Subcutaneous abdominal adipose tissue (tissue), 5 donors: Measurements from ENCODE around the gene GRID2IP.

Experiments
- H3K27ac ChIP-seq: one replicate; pipeline ENCODE4 v1.7.0; 2013; ENCODE audit warnings: low read depth, mild to moderate bottlenecking, inconsistent platforms, low read length, moderate library complexity
- H3K27me3 ChIP-seq, 5 donors: one replicate each; pipeline ENCODE4 v1.7.0; 2013; ENCODE audit warnings: low read length in 5 of 5, inconsistent platforms in 1 of 5; ENCODE audit not compliant: control insufficient read depth in 5 of 5, insufficient read depth in 4 of 5
- H3K36me3 ChIP-seq, 5 donors: one replicate each; pipeline ENCODE4 v1.7.0; 2013; ENCODE audit warnings: low read length in 5 of 5; ENCODE audit not compliant: control insufficient read depth in 5 of 5, insufficient read depth in 5 of 5
- H3K4me1 ChIP-seq, 5 donors: one replicate each; pipeline ENCODE4 v1.7.0; 2013; ENCODE audit warnings: low read length in 5 of 5, mild to moderate bottlenecking in 3 of 5, moderate library complexity in 1 of 5; ENCODE audit not compliant: control insufficient read depth in 5 of 5, insufficient read depth in 5 of 5
- H3K4me3 ChIP-seq, 5 donors: one replicate each; pipeline ENCODE4 v1.7.0; 2013; ENCODE audit warnings: low read length in 5 of 5, low read depth in 1 of 5
- H3K9ac ChIP-seq, 5 donors: one replicate each; pipeline ENCODE4 v1.7.0; 2013; ENCODE audit warnings: low read length in 5 of 5, mild to moderate bottlenecking in 4 of 5, moderate library complexity in 3 of 5
- H3K9me3 ChIP-seq, 5 donors: one replicate each; pipeline ENCODE4 v1.7.0; 2013; ENCODE audit warnings: low read length in 5 of 5; ENCODE audit not compliant: control insufficient read depth in 5 of 5
- donor health status: healthy.
- donor health status: healthy.
- donor health status: healthy.
- donor health status: healthy.
- donor health status: healthy.

Gene GRID2IP

GRCh38 chr7:6528401-6529130 lies 22.7 kb downstream of the GRID2IP start:
- Histone ChIP-seq H3K9ac (no peak overlapping the region), H3K36me3 (no peaks in the 10 kb centered on the region), H3K4me3 (no peak overlapping the region), H3K4me1 (peaks cover 0 to 15% (median 8%) of the 10 kb centered on the region in 5 donors), H3K27me3 (peaks cover 16 to 72% (median 46%) of the 10 kb centered on the region in 5 donors), H3K27ac (no peak overlapping the region), H3K9me3 (no peaks in the 10 kb centered on the region)

GRCh38 chr7:6526997-6527378 lies 24.3 kb downstream of the GRID2IP start:
- Histone ChIP-seq H3K9me3 (no peaks in the 10 kb centered on the region), H3K4me3 (peak overlapping the region in 4 of 5 donors; percentile 27 to 64 (median 56)), H3K9ac (peak overlapping the region in 2 of 5 donors; percentile 13 to 59), H3K27ac (no peak overlapping the region), H3K27me3 (peaks cover 16 to 60% (median 44%) of the 10 kb centered on the region in 5 donors), H3K36me3 (no peaks in the 10 kb centered on the region), H3K4me1 (peaks cover 0 to 15% (median 8%) of the 10 kb centered on the region in 5 donors)

- Histone ChIP-seq H3K36me3 (no peaks in the 10 kb centered on the region), H3K4me3 (no peak overlapping the region), H3K9me3 (no peaks in the 10 kb centered on the region), H3K27ac (no peak overlapping the region), H3K9ac (no peak overlapping the region), H3K4me1 (peaks cover 0 to 6% (median 5%) of the 10 kb centered on the region in 5 donors), H3K27me3 (peaks cover 6 to 13% (median 9%) of the 10 kb centered on the region in 5 donors)
Measured at GRCh38 chr7:6520163-6520981, 30.9 kb downstream of the GRID2IP start.

- H3K4me1 ChIP-seq = peaks cover 0 to 6% (median 5%) of the 10 kb centered on the region in 5 donors
- H3K27ac ChIP-seq = no peak overlapping the region
- H3K9ac ChIP-seq = peak overlapping the region in 1 of 5 donors; percentile 41
- peak overlapping the region; percentile 42 to 59 (median 50) for H3K4me3 ChIP-seq
- peaks cover 0 to 9% (median 3%) of the 10 kb centered on the region in 5 donors for H3K27me3 ChIP-seq
- no peaks in the 10 kb centered on the region for H3K36me3 ChIP-seq
- no peaks in the 10 kb centered on the region for H3K9me3 ChIP-seq
Measured at GRCh38 chr7:6516387-6516983, 34.8 kb downstream of the GRID2IP start.

GRCh38 chr7:6513541-6513940 lies 37.7 kb downstream of the GRID2IP start:
- Histone ChIP-seq H3K4me1 (peaks cover 0 to 6% (median 5%) of the 10 kb centered on the region in 5 donors), H3K4me3 (no peak overlapping the region)

GRCh38 chr7:6512892-6513291 lies 38.4 kb downstream of the GRID2IP start:
- no peaks in the 10 kb centered on the region for H3K27me3 ChIP-seq
- H3K4me3 ChIP-seq = no peak overlapping the region
- no peaks in the 10 kb centered on the region for H3K9me3 ChIP-seq
- H3K36me3 ChIP-seq = no peaks in the 10 kb centered on the region
- H3K4me1 ChIP-seq = peaks cover 0 to 6% (median 5%) of the 10 kb centered on the region in 5 donors
- no peak overlapping the region for H3K27ac ChIP-seq
- H3K9ac ChIP-seq = no peak overlapping the region

More at GRCh38 chr7:6513541-6513940, 37.7 kb downstream of the GRID2IP start:
- H3K27me3 ChIP-seq = no peaks in the 10 kb centered on the region
- no peak overlapping the region for H3K9ac ChIP-seq
- no peaks in the 10 kb centered on the region for H3K36me3 ChIP-seq
- no peak overlapping the region for H3K27ac ChIP-seq
- H3K9me3 ChIP-seq = no peaks in the 10 kb centered on the region

- Histone ChIP-seq H3K27me3 (no peaks in the 10 kb centered on the region), H3K4me1 (peaks cover 0 to 5% (median 0%) of the 10 kb centered on the region in 5 donors), H3K4me3 (no peak overlapping the region), H3K9me3 (no peaks in the 10 kb centered on the region), H3K36me3 (no peaks in the 10 kb centered on the region), H3K27ac (no peak overlapping the region), H3K9ac (no peak overlapping the region)
Measured at GRCh38 chr7:6510476-6511133, 40.7 kb downstream of the GRID2IP start.

GRCh38 chr7:6508950-6509349 lies 42.3 kb downstream of the GRID2IP start:
- no peak overlapping the region for H3K9ac ChIP-seq
- no peaks in the 10 kb centered on the region for H3K36me3 ChIP-seq

GRCh38 chr7:6508539-6508938 lies 42.7 kb downstream of the GRID2IP start:
- H3K27ac ChIP-seq = no peak overlapping the region
- no peaks in the 10 kb centered on the region for H3K36me3 ChIP-seq
- H3K9me3 ChIP-seq = no peaks in the 10 kb centered on the region
- H3K9ac ChIP-seq = no peak overlapping the region
- no peaks in the 10 kb centered on the region for H3K27me3 ChIP-seq
- H3K4me3 ChIP-seq = no peak overlapping the region
- H3K4me1 ChIP-seq = peaks cover 0 to 13% (median 6%) of the 10 kb centered on the region in 5 donors

More at GRCh38 chr7:6508950-6509349, 42.3 kb downstream of the GRID2IP start:
- Histone ChIP-seq H3K27ac (no peak overlapping the region), H3K4me1 (peaks cover 0 to 13% (median 6%) of the 10 kb centered on the region in 5 donors), H3K4me3 (no peak overlapping the region), H3K9me3 (no peaks in the 10 kb centered on the region), H3K27me3 (no peaks in the 10 kb centered on the region)
